Adrenal gland (tissue), 12 donors: ENCODE measurements around the gene RNASEL. TPM values are rescaled to one million over a fixed set of nuclear protein-coding genes. Genes with fewer than 3 reads are reported as not detected.

Experiments
- DNase-seq, 7 donors: peaks; one replicate each; pipeline ENCODE4 v3.0.0-alpha.2; 2019 to 2020
- H3K27ac ChIP-seq, 5 donors: fragments of 200-600 bp; sonication (generic) in 4 of 5; 1 replicate in 3 of 5; 2 replicates in 2 of 5; pipeline versions ENCODE4 v1.5.1 to v1.8.0; 2016 to 2020; ENCODE audit warnings: mild to moderate bottlenecking in 1 of 5
- H3K27me3 ChIP-seq: fragments of 200-600 bp; 2 replicates; pipeline ENCODE4 v1.8.0; 2021
- H3K36me3 ChIP-seq, 2 donors: fragments of 200-600 bp; replicated peaks in 1 of 2; 1 replicate in 1 of 2; 2 replicates in 1 of 2; pipeline versions ENCODE4 v1.5.1 to v1.8.0; 2018 to 2022
- H3K4me1 ChIP-seq, 2 donors: fragments of 200-600 bp; replicated peaks in 1 of 2; 1 replicate in 1 of 2; 2 replicates in 1 of 2; pipeline versions ENCODE4 v1.5.1 to v1.8.0; 2018 to 2021
- H3K4me3 ChIP-seq, 4 donors: fragments of 200-600 bp; sonication (generic) in 3 of 4; one replicate each; pipeline ENCODE4 v1.5.1; 2016 to 2018
- H3K9me3 ChIP-seq, 3 donors: fragments of 200-600 bp; sonication (generic) in 1 of 3; replicated peaks in 1 of 3; 1 replicate in 2 of 3; 2 replicates in 1 of 3; pipeline versions ENCODE4 v1.5.1 to v1.8.0; 2016 to 2021
- POLR2A ChIP-seq, 2 donors: fragments of 450-650 bp; IDR thresholded peaks; one replicate each; pipeline ENCODE4 v1.6.1; 2017; ENCODE audit warnings: antibody characterized with exemption in 2 of 2, mild to moderate bottlenecking in 2 of 2, moderate library complexity in 1 of 2
- WGBS, 4 donors: extraction: QIAGEN DNeasy Blood & Tissue Kit in 2 of 4; methylation state at CpG; one replicate each; pipeline versions ENCODE4 v1.1.5 to v1.1.7; 2013 to 2017; 5-methylcytosine and 5-hydroxymethylcytosine counted together
- intact Hi-C, 2 donors: fragments of 100-400 bp; cut with DNase I; formaldehyde crosslinking; loops; one replicate each; pipeline versions ENCODE4 v1.14.1 to v1.15.0; 2022 to 2023
- polyA plus RNA-seq, 3 donors: library from polyadenylated mRNA; stranded (reverse); fragments of 200-250 nt in 2 of 3; fragments of 350-450 nt in 1 of 3; fragmentation: Illumina TruSeq in 1 of 3; extraction: RNeasy Lipid Tissue Mini Kit (QIAGEN cat#74804) in 1 of 3; gene quantifications; one replicate each; pipeline ENCODE4 v1.2.3, GENCODE V29; 2013 to 2014
- total RNA-seq, 9 donors: library from RNA; depleted of rRNA in 4 of 9; stranded (reverse); fragments of >200 nt in 4 of 9; fragments of 120-200 nt in 1 of 9; fragmentation: NEBNext Ultra II Directional in 1 of 9; extraction: Animal tissue kit (Norgen Biotek cat#: 25700) in 1 of 9; gene quantifications; one replicate each; pipeline versions ENCODE4 v1.1.0 to v1.2.4, GENCODE V29; 2013 to 2023
- TF ChIP-seq, protein P1 (sequence below), 6 experiments: fragments of 450-650 bp in 4 of 6; fragments of 200-600 bp in 2 of 6; sonication (generic) in 1 of 6; IDR thresholded peaks; 1 replicate in 5 of 6; 2 replicates in 1 of 6; pipeline versions ENCODE4 v1.5.1 to v1.8.0; 2016 to 2021; ENCODE audit warnings: antibody characterized with exemption in 6 of 6, mild to moderate bottlenecking in 2 of 6, moderate library complexity in 1 of 6
- donor health status: healthy with polysubstance abuse.
- donor health status: Bipolar disorder and iron deficiency.
- donor health status: DM: yes; HTN: yes; CAD: no.
- donor health status: DM: no; HTN: no; CAD: no.
- donor health status: DM: no; HTN: no; CAD: no.
- donor health status: DM: yes; HTN: yes; CAD: no.

Gene RNASEL
- total and polyA plus RNA-seq, 12 donors: 3.5 to 24.3 (median 11.7) TPM

DNA sequence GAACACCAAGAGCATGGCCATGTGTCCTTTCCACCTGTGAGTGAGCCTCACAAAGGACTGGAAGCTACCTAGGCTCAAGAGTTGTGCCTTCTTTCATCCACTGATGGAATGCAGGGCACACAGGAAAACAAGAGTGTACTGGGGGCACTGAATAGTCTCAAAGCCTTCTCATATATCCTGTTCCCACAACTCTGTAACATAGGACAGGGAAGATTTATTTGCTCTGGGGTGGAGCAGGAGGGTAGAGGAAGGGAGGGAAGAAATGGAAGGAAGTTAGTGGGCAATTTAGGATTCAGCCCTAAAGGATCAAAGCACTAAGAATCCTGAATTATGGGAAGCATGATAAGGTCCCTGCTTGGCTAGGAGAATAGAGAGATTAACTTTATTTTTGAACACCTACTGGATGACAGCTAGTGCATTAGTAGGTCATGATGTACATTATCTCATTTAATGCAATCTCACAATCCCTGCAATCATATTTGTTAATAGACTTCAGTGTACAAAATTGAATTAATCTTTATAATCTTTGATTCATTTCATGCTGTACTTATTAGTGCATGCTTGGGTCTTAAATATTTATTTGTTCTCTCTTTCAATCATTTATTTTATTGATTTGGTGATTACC, 42.1 kb upstream of the RNASEL start:
- no peak for DNase-seq
- Histone ChIP-seq H3K36me3 (no peaks in the 10 kb centered on the region), H3K4me3 (no peak overlapping the region), H3K27me3 (no peaks in the 10 kb centered on the region), H3K4me1 (no peaks in the 10 kb centered on the region), H3K9me3 (no peaks in the 10 kb centered on the region), H3K27ac (no peak overlapping the region)
- intact Hi-C loops: no loop called here
- no peak for TF ChIP-seq POLR2A (IDR thresholded peaks at IDR 0.05)
- TF ChIP-seq, protein P1, sequence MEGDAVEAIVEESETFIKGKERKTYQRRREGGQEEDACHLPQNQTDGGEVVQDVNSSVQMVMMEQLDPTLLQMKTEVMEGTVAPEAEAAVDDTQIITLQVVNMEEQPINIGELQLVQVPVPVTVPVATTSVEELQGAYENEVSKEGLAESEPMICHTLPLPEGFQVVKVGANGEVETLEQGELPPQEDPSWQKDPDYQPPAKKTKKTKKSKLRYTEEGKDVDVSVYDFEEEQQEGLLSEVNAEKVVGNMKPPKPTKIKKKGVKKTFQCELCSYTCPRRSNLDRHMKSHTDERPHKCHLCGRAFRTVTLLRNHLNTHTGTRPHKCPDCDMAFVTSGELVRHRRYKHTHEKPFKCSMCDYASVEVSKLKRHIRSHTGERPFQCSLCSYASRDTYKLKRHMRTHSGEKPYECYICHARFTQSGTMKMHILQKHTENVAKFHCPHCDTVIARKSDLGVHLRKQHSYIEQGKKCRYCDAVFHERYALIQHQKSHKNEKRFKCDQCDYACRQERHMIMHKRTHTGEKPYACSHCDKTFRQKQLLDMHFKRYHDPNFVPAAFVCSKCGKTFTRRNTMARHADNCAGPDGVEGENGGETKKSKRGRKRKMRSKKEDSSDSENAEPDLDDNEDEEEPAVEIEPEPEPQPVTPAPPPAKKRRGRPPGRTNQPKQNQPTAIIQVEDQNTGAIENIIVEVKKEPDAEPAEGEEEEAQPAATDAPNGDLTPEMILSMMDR (IDR thresholded peaks at IDR 0.05): no peak

DNA sequence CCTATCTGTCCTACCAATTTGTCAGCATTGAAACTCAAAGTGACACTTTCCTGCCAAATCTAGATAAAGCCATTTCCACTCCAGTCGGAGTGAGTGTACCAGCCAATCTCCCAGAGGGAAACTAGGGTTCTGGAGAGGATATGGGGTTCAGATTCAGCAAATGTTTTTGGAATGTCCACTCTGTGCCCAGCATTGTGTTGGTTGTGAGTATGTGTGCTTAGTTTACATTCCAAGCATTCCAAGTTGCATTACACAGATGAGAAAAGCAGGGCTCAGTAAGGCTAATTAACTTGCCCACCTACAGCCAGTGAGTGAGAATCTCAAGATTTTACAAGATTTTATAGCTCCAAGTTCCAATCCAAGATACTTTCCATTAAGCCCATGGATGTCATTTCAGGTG, 41.5 kb upstream of the RNASEL start:
- DNase-seq: no peak
- intact Hi-C loops: no loop called here
- H3K36me3 ChIP-seq: no peaks in the 10 kb centered on the region
- no peaks in the 10 kb centered on the region for H3K9me3 ChIP-seq
- no peaks in the 10 kb centered on the region for H3K4me1 ChIP-seq
- 48 to 77% (median 57%) methylated on average over 1 of the region's 1 CpG for WGBS, 4 donors
- no peak overlapping the region for H3K4me3 ChIP-seq
- no peak for TF ChIP-seq POLR2A (IDR thresholded peaks at IDR 0.05)
- TF ChIP-seq, protein P1 (IDR thresholded peaks at IDR 0.05): no peak
- H3K27ac ChIP-seq: no peak overlapping the region
- no peaks in the 10 kb centered on the region for H3K27me3 ChIP-seq

DNA sequence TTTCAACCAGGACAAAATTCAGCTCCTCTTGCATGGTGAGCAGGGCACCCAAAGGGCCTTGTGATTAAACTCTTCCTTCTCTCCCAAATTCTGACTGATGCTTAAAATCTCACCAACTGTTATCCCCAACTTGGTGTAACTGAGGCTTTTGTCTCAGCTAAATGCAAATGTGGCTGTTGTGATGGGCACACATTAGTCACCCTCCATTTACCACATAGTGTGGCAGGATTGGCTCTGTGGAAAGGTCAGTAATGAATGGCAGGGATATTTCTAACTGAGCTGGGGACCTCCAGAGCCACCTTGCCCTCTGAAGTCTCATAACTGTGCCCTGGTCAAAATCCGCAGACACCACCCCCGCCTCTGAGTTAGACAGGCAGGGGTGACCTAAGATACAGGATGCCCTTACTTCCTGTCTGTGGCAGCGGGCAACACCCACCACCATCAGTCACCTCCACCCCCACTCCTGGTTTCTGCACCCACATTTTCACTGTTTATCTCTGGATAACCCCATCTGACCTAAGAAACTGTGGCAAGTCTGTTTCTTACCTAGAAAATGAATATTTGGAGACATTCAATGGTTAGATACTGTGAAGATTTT, 40.5 kb upstream of the RNASEL start:
- no peak overlapping the region for H3K4me3 ChIP-seq
- no peaks in the 10 kb centered on the region for H3K4me1 ChIP-seq
- TF ChIP-seq, protein P1 (IDR thresholded peaks at IDR 0.05): no peak
- no peak for TF ChIP-seq POLR2A (IDR thresholded peaks at IDR 0.05)
- no peak for DNase-seq
- intact Hi-C loops: no loop called here
- no peaks in the 10 kb centered on the region for H3K36me3 ChIP-seq
- no peaks in the 10 kb centered on the region for H3K27me3 ChIP-seq
- no peak overlapping the region for H3K27ac ChIP-seq
- H3K9me3 ChIP-seq: no peaks in the 10 kb centered on the region
- 65 to 83% (median 74%) methylated on average over 2 to 3 of the region's 3 CpGs for WGBS, 4 donors

DNA sequence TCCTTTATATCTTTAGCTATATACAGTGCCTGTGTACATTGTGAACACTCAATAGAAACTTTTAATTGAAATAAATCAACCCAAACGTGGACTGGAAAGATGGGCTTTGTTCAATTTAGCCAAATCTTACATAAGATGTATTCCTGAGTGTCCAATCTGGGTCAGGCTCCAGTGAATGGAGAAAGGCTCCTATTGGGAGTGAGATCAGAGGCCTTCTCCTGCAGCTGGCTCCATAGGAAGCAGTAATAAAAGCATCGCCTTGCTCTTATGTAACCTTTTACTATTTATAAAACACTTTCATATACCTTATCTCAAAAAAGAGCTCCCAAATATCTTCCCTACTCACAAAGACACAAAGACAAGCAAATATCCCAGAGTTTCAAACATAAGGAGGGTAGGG, 40.0 kb upstream of the RNASEL start:
- no peak for DNase-seq
- TF ChIP-seq POLR2A (IDR thresholded peaks at IDR 0.05): no peak
- TF ChIP-seq, protein P1 (IDR thresholded peaks at IDR 0.05): no peak
- no peaks in the 10 kb centered on the region for H3K4me1 ChIP-seq
- H3K27me3 ChIP-seq: no peaks in the 10 kb centered on the region
- 65 to 86% (median 69%) methylated on average over 2 of the region's 2 CpGs for WGBS, 4 donors
- no peak overlapping the region for H3K27ac ChIP-seq
- H3K4me3 ChIP-seq: no peak overlapping the region
- H3K36me3 ChIP-seq: no peaks in the 10 kb centered on the region
- intact Hi-C loops: no loop called here
- no peaks in the 10 kb centered on the region for H3K9me3 ChIP-seq
